ENCODE results near the gene RNF115. TPM values are rescaled to one million over a fixed set of nuclear protein-coding genes. Genes with fewer than 3 reads are reported as not detected.

Gene RNF115
- total and polyA plus RNA-seq, 2 of the 13 experiments (the other 11 are each of a cell fraction or from before 2014, with no cell fraction given), result 6.0 to 10.1 TPM

- Histone ChIP-seq H3K27ac (ENCODE audit: extremely low read length, insufficient read depth, low read length) (no peak overlapping the region), H3K4me2 (ENCODE audit: low read depth, low read length) (peak overlapping the region; percentile 81), H3K9me3 (ENCODE audit: low read length) (no peaks in the 10 kb centered on the region), H3K4me3 (replicated peaks in 1 of 3; ENCODE audit: insufficient read depth in 1 of 3, low read depth in 2 of 3, low read length in 3 of 3) (peak overlapping the region; percentile 15 to 67 (median 42); a peak in 5 of 6 replicates), H3K4me1 (ENCODE audit: insufficient read depth, low read length) (peaks cover 30% of the 10 kb centered on the region), H2AFZ (ENCODE audit: low read length) (no peak overlapping the region), H3K9ac (ENCODE audit: insufficient read depth, low read depth, low read length) (0 out of 2 replicates have a peak overlapping the region, but pooled peaks have one; percentile 20), H3K79me2 (ENCODE audit: insufficient read depth, low read length) (no peaks in the 10 kb centered on the region), H4K20me1 (ENCODE audit: insufficient read depth, low read length) (no peaks in the 10 kb centered on the region), H3K36me3 (replicated peaks in 1 of 2; ENCODE audit: control insufficient read depth in 1 of 2, insufficient read depth in 2 of 2, low read length in 2 of 2) (no peaks in the 10 kb centered on the region), H3K27me3 (ENCODE audit: control insufficient read depth in 1 of 2, insufficient read depth in 2 of 2, low read length in 2 of 2) (no peaks in the 10 kb centered on the region)
- 38% methylated on average over 4 of the region's 5 CpGs for WGBS (ENCODE audit: low lambda C conversion rate)
- DNase-seq (ENCODE audit: low spot score) (no peak), ATAC-seq (peak; percentile 10), FAIRE-seq (no peak)
- ChIA-PET POLR2A (interaction anchor here (0.9 to 1.2 kb wide), 2 partner anchors 9 to 13 kb away, joined by 4 to 5 read pairs; partner anchors contain the start of gene PDZK1), CTCF (ENCODE audit: low intra/inter-chr PET ratio, low total read pairs) (no interaction called here)
- TF ChIP-seq KLF16 (CRISPR knock-in tag; IDR thresholded peaks at IDR 0.05), result 0 out of 4 replicates have a peak, but pooled peaks of 1 of the 2 experiments have one; percentile 1
- no peak for TF ChIP-seq ZNF383 (CRISPR knock-in tag; IDR thresholded peaks at IDR 0.05; ENCODE audit: borderline replicate concordance)
- in situ Hi-C loops (cut with HindIII; ENCODE audit: extremely low pct_ligation_motif_present, low pct_unique_long_range_greater_than_20kb), result no loop called here
- intact Hi-C loops (cut with micrococcal nuclease; ENCODE audit: unreplicated experiment), result no loop called here
- no TSS peak for BruUV-seq (replicated peaks)
Observed at GRCh38 chr1:145720556-145720877, 103.4 kb downstream of the RNF115 start.

GRCh38 chr1:145719230-145720079 lies 104.4 kb downstream of the RNF115 start, which contains the start of gene CD160:
CD160 (plus strand) TSS chr1:145719499; CDS start chr1:145728328, 8,829 bp downstream.
- 73% methylated on average over 12 of the region's 12 CpGs for WGBS (ENCODE audit: low lambda C conversion rate)

More at GRCh38 chr1:145719230-145720079, 104.4 kb downstream of the RNF115 start, which contains the start of gene CD160:
- Histone ChIP-seq H3K36me3 (replicated peaks in 1 of 2; ENCODE audit: control insufficient read depth in 1 of 2, insufficient read depth in 2 of 2, low read length in 2 of 2) (no peaks in the 10 kb centered on the region), H3K27ac (ENCODE audit: extremely low read length, insufficient read depth, low read length) (no peak within 1 kb of the TSS), H3K4me1 (ENCODE audit: insufficient read depth, low read length) (peaks cover 40% of the 10 kb centered on the region), H2AFZ (ENCODE audit: low read length) (no peak within 1 kb of the TSS), H3K4me2 (ENCODE audit: low read depth, low read length) (no peak within 1 kb of the TSS), H3K9ac (ENCODE audit: insufficient read depth, low read depth, low read length) (no peak within 1 kb of the TSS), H3K9me3 (ENCODE audit: low read length) (no peaks in the 10 kb centered on the region), H3K79me2 (ENCODE audit: insufficient read depth, low read length) (no peaks in the 10 kb centered on the region), H4K20me1 (ENCODE audit: insufficient read depth, low read length) (no peaks in the 10 kb centered on the region), H3K4me3 (replicated peaks in 1 of 3; ENCODE audit: insufficient read depth in 1 of 3, low read depth in 2 of 3, low read length in 3 of 3) (no peak within 1 kb of the TSS), H3K27me3 (ENCODE audit: control insufficient read depth in 1 of 2, insufficient read depth in 2 of 2, low read length in 2 of 2) (no peaks in the 10 kb centered on the region)
- TF ChIP-seq ZNF317 (CRISPR knock-in tag; IDR thresholded peaks at IDR 0.05), result no peak
- TF ChIP-seq, protein P1, sequence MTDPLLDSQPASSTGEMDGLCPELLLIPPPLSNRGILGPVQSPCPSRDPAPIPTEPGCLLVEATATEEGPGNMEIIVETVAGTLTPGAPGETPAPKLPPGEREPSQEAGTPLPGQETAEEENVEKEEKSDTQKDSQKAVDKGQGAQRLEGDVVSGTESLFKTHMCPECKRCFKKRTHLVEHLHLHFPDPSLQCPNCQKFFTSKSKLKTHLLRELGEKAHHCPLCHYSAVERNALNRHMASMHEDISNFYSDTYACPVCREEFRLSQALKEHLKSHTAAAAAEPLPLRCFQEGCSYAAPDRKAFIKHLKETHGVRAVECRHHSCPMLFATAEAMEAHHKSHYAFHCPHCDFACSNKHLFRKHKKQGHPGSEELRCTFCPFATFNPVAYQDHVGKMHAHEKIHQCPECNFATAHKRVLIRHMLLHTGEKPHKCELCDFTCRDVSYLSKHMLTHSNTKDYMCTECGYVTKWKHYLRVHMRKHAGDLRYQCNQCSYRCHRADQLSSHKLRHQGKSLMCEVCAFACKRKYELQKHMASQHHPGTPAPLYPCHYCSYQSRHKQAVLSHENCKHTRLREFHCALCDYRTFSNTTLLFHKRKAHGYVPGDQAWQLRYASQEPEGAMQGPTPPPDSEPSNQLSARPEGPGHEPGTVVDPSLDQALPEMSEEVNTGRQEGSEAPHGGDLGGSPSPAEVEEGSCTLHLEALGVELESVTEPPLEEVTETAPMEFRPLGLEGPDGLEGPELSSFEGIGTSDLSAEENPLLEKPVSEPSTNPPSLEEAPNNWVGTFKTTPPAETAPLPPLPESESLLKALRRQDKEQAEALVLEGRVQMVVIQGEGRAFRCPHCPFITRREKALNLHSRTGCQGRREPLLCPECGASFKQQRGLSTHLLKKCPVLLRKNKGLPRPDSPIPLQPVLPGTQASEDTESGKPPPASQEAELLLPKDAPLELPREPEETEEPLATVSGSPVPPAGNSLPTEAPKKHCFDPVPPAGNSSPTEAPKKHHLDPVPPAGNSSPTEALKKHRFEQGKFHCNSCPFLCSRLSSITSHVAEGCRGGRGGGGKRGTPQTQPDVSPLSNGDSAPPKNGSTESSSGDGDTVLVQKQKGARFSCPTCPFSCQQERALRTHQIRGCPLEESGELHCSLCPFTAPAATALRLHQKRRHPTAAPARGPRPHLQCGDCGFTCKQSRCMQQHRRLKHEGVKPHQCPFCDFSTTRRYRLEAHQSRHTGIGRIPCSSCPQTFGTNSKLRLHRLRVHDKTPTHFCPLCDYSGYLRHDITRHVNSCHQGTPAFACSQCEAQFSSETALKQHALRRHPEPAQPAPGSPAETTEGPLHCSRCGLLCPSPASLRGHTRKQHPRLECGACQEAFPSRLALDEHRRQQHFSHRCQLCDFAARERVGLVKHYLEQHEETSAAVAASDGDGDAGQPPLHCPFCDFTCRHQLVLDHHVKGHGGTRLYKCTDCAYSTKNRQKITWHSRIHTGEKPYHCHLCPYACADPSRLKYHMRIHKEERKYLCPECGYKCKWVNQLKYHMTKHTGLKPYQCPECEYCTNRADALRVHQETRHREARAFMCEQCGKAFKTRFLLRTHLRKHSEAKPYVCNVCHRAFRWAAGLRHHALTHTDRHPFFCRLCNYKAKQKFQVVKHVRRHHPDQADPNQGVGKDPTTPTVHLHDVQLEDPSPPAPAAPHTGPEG (CRISPR knock-in tag; IDR thresholded peaks at IDR 0.05), result no peak
- no peak for TF ChIP-seq REXO4 (CRISPR knock-in tag; IDR thresholded peaks at IDR 0.05; ENCODE audit: borderline replicate concordance)
- no peak for TF ChIP-seq ZNF224 (CRISPR knock-in tag; IDR thresholded peaks at IDR 0.05)
- no peak for TF ChIP-seq PLRG1 (conservative IDR thresholded peaks at IDR 0.05)
- FAIRE-seq, result no peak
- ATAC-seq, result no peak
- no TSS peak for BruUV-seq (replicated peaks)
- intact Hi-C loops (cut with micrococcal nuclease; ENCODE audit: unreplicated experiment), result no loop called here
- DNase-seq (ENCODE audit: low spot score), result no peak
- in situ Hi-C loops (cut with HindIII; ENCODE audit: extremely low pct_ligation_motif_present, low pct_unique_long_range_greater_than_20kb), result no loop called here
- CTCF ChIA-PET (ENCODE audit: low intra/inter-chr PET ratio, low total read pairs), result no interaction called here
- POLR2A ChIA-PET, result interaction anchor here (1.2 kb wide), 1 partner anchor 12 kb away, joined by 4 read pairs; the partner anchor contains the start of gene PDZK1

All from HepG2 (cell line).